Activated T-cell treated with anti-CD3 and anti-CD28 coated beads, Interleukin-2, amount 50 U/mL, for 24 hours (primary cell): ENCODE results near the gene FAM163A.
"Not testable (repeated sequence)": the region's sequence is repeated elsewhere in the genome, so short reads cannot be mapped to it uniquely, and the experiment has no call there.

Experiments used
- DNase-seq: peaks from one replicate; pipeline ENCODE4 v3.0.0-alpha.2; 2020
- H3K27ac Mint-ChIP-seq: 2 replicates; pipeline ENCODE4 v1.8.0; 2020; ENCODE audit warnings: mild to moderate bottlenecking, mixed read lengths
- H3K27me3 Mint-ChIP-seq: 2 replicates; pipeline ENCODE4 v1.8.0; 2020; ENCODE audit warnings: mixed read lengths
- H3K36me3 Mint-ChIP-seq: 2 replicates; pipeline ENCODE4 v1.8.0; 2020; ENCODE audit warnings: low read depth, mixed read lengths
- H3K4me1 Mint-ChIP-seq: 2 replicates; pipeline ENCODE4 v1.8.0; 2020; ENCODE audit warnings: low read depth, mixed read lengths
- H3K4me3 Mint-ChIP-seq: 2 replicates; pipeline ENCODE4 v1.8.0; 2020; ENCODE audit warnings: mild to moderate bottlenecking, moderate library complexity, mixed read lengths
- H3K9me3 Mint-ChIP-seq: 2 replicates; pipeline ENCODE4 v1.8.0; 2020; ENCODE audit warnings: mixed read lengths

Gene FAM163A

GRCh38 chr1:179822065-179822464 is 79.0 kb downstream of the FAM163A start:
- DNase-seq, result no peak
- H3K4me1 Mint-ChIP-seq, result no peaks in the 10 kb centered on the region
- H3K9me3 Mint-ChIP-seq, result no peaks in the 10 kb centered on the region
- no peak overlapping the region for H3K4me3 Mint-ChIP-seq
- H3K36me3 Mint-ChIP-seq, result no peaks in the 10 kb centered on the region
- no peak overlapping the region for H3K27ac Mint-ChIP-seq
- H3K27me3 Mint-ChIP-seq, result no peaks in the 10 kb centered on the region

DNA sequence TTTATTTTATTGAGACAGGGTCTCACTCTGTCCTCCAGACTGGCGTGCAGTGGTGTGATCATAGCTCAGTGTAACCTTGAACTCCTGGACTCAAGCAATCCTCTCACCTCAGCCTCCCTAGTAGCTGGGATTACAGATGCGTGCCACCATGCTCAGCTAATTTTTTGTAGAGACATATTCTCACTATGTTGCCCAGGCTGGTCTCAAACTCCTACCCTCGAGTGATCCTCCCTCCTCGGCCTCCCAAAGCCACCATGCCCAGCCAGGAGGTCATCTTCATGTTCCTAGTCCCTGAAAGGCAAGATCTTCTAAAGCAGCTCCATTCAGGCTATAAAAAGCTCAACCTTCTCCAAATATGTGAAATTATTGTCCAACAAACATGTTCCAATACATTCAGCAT is 80.6 kb downstream of the FAM163A start:
- Mint-ChIP-seq H3K36me3 (no peaks in the 10 kb centered on the region), H3K9me3 (no peaks in the 10 kb centered on the region), H3K4me1 (no peaks in the 10 kb centered on the region), H3K27ac (no peak overlapping the region), H3K27me3 (no peaks in the 10 kb centered on the region), H3K4me3 (no peak overlapping the region)
- DNase-seq, result no peak

- Mint-ChIP-seq H3K27me3 (no peaks in the 10 kb centered on the region), H3K4me3 (no peak overlapping the region), H3K9me3 (no peaks in the 10 kb centered on the region), H3K4me1 (no peaks in the 10 kb centered on the region), H3K27ac (no peak overlapping the region), H3K36me3 (no peaks in the 10 kb centered on the region)
- DNase-seq, result no peak
Measured at GRCh38 chr1:179824265-179824664, 81.2 kb downstream of the FAM163A start.

DNA sequence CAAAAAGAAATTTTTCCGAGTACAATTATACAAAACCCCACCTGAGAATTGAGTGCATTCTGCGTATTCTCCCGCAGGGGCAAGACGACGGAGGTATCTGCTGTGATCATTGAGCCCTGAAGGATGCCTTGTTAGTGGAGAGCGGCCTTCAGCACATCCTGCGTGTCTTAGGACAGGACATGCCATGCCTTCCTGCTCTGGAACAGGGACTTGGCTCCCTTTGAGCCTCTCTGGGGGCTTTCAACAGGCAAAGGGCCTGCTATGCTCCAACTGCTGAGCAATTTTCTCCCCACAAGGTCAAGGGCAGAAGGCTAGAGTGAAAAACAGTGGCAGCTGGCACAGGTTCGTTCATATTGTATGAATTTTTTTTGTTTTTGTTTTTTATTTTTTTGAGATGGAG is 82.1 kb downstream of the FAM163A start:
- no peaks in the 10 kb centered on the region for H3K9me3 Mint-ChIP-seq
- H3K4me1 Mint-ChIP-seq, result no peaks in the 10 kb centered on the region
- H3K36me3 Mint-ChIP-seq, result no peaks in the 10 kb centered on the region
- no peak overlapping the region for H3K4me3 Mint-ChIP-seq
- H3K27me3 Mint-ChIP-seq, result no peaks in the 10 kb centered on the region
- no peak overlapping the region for H3K27ac Mint-ChIP-seq
- DNase-seq, result no peak

GRCh38 chr1:179825798-179826460 is 82.8 kb downstream of the FAM163A start:
- no peaks in the 10 kb centered on the region for H3K9me3 Mint-ChIP-seq
- peaks cover 5% of the 10 kb centered on the region for H3K4me1 Mint-ChIP-seq
- H3K36me3 Mint-ChIP-seq, result no peaks in the 10 kb centered on the region
- no peaks in the 10 kb centered on the region for H3K27me3 Mint-ChIP-seq
- no peak overlapping the region for H3K4me3 Mint-ChIP-seq
- no peak overlapping the region for H3K27ac Mint-ChIP-seq
- no peak for DNase-seq

DNA sequence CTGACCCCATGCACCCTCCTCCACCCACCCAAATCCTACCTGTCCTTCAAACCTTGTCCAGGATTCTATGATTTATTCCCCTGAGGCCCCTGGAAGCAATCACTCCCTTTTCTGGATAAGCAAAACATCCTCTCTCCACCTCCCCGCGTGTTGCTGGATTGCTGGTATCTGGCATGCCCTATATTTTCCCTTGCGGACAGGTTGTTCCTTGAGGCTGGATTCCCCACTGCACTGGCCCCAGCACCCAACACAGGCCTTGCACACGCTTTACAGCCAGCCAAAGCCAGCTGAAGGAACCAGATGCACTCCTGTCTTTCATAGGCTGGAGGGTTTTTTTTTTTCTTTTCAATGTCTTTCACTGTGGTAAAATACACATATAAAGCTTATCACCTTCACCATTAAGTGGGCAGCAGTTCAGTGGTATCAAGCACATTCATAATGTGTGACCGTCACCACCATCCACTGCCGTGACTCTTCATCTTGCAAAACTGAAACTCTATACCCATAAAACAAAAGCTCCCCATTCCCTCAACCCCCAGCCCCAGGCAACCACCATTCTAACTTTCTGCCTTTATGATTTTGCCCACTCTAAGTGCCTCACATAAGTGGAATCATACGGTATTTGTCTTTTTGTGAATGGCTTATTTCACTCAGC is 83.7 kb downstream of the FAM163A start:
- Mint-ChIP-seq H3K36me3 (no peaks in the 10 kb centered on the region), H3K27me3 (no peaks in the 10 kb centered on the region), H3K9me3 (no peaks in the 10 kb centered on the region), H3K4me3 (no peak overlapping the region), H3K4me1 (peaks cover 13% of the 10 kb centered on the region), H3K27ac (no peak overlapping the region)
- no peak for DNase-seq

- Mint-ChIP-seq H3K9me3 (no peaks in the 10 kb centered on the region), H3K4me1 (peaks cover 26% of the 10 kb centered on the region), H3K27me3 (no peaks in the 10 kb centered on the region), H3K36me3 (no peaks in the 10 kb centered on the region), H3K27ac (no peak overlapping the region), H3K4me3 (no peak overlapping the region)
- no peak for DNase-seq
Measured at GRCh38 chr1:179828554-179829110, 85.5 kb downstream of the FAM163A start.

- H3K4me1 Mint-ChIP-seq, result peaks cover 26% of the 10 kb centered on the region
- H3K9me3 Mint-ChIP-seq, result no peaks in the 10 kb centered on the region
- no peak for DNase-seq
- H3K36me3 Mint-ChIP-seq, result peaks cover 5% of the 10 kb centered on the region
- no peaks in the 10 kb centered on the region for H3K27me3 Mint-ChIP-seq
- no peak overlapping the region for H3K4me3 Mint-ChIP-seq
- peak overlapping the region; percentile 31 for H3K27ac Mint-ChIP-seq
Measured at GRCh38 chr1:179831225-179831624, 88.1 kb downstream of the FAM163A start.

GRCh38 chr1:179831852-179832699 is 89.0 kb downstream of the FAM163A start:
- DNase-seq, result no peak

GRCh38 chr1:179836686-179837445 is 93.8 kb downstream of the FAM163A start:
- not testable (repeated sequence) for H3K27me3 Mint-ChIP-seq, H3K27ac Mint-ChIP-seq, H3K9me3 Mint-ChIP-seq, H3K4me3 Mint-ChIP-seq, DNase-seq
- Mint-ChIP-seq H3K4me1 (peaks cover 11% of the 10 kb centered on the region), H3K36me3 (peaks cover 22% of the 10 kb centered on the region)

More at GRCh38 chr1:179831852-179832699, 89.0 kb downstream of the FAM163A start:
- H3K36me3 Mint-ChIP-seq, result peaks cover 6% of the 10 kb centered on the region
- H3K9me3 Mint-ChIP-seq, result no peaks in the 10 kb centered on the region
- H3K4me3 Mint-ChIP-seq, result peak overlapping the region; percentile 24
- H3K27ac Mint-ChIP-seq, result peak overlapping the region; percentile 66
- H3K4me1 Mint-ChIP-seq, result peaks cover 26% of the 10 kb centered on the region
- H3K27me3 Mint-ChIP-seq, result no peaks in the 10 kb centered on the region

DNA sequence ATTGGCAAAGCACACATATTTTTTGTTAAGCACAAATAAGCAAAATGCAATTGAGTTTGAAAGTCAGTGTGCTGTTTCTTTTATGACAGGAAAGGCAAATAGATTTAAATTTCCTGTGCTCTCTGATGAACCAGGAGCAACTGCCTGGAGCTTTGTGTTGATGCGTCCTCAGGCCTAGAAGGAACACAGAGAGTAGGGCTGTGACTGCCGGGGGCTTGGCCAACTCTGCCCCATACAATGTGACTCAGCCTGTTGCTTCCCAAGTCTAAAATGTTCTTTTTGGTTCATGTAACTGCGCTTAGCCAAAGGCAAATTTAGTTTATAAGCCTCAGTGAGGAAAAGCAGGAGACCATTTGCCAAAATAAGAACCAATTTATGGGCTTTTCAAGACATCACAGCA is 97.0 kb downstream of the FAM163A start:
- Mint-ChIP-seq H3K36me3 (peaks cover 43% of the 10 kb centered on the region), H3K9me3 (no peaks in the 10 kb centered on the region), H3K27me3 (no peaks in the 10 kb centered on the region), H3K4me1 (no peaks in the 10 kb centered on the region), H3K27ac (no peak overlapping the region), H3K4me3 (no peak overlapping the region)
- DNase-seq, result no peak

GRCh38 chr1:179848233-179848632 is 105.1 kb downstream of the FAM163A start:
- Mint-ChIP-seq H3K27ac (no peak overlapping the region), H3K4me1 (peaks cover 2% of the 10 kb centered on the region), H3K4me3 (no peak overlapping the region), H3K27me3 (no peaks in the 10 kb centered on the region), H3K36me3 (peaks cover 93% of the 10 kb centered on the region), H3K9me3 (no peaks in the 10 kb centered on the region)
- DNase-seq, result no peak

GRCh38 chr1:179853102-179853501 is 110.0 kb downstream of the FAM163A start:
- no peak for DNase-seq
- peaks cover 88% of the 10 kb centered on the region for H3K36me3 Mint-ChIP-seq
- peaks cover 2% of the 10 kb centered on the region for H3K4me1 Mint-ChIP-seq
- H3K27me3 Mint-ChIP-seq, result no peaks in the 10 kb centered on the region
- no peak overlapping the region for H3K4me3 Mint-ChIP-seq
- no peaks in the 10 kb centered on the region for H3K9me3 Mint-ChIP-seq
- H3K27ac Mint-ChIP-seq, result no peak overlapping the region

DNA sequence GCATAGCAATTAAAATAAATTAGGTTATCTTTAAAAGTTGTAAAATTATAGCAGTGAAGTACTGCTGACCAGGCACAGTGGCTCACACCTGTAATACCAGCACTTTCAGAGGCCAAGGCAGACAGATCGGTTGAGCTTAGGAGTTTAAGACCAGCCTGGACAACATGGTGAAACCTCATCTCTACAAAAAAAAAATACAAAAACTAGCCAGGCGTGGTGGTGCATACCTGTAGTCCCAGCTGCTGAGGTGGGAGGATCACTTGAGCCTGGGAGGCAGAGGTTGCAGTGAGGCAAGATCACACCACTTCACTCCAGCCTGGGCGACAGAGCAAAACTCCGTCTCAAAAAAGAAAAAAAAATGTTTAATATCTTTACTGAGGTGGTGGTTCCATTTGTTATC is 112.7 kb downstream of the FAM163A start:
- H3K27me3 Mint-ChIP-seq, H3K4me1 Mint-ChIP-seq, H3K9me3 Mint-ChIP-seq, DNase-seq, H3K4me3 Mint-ChIP-seq, H3K27ac Mint-ChIP-seq: not testable (repeated sequence)
- peaks cover 82% of the 10 kb centered on the region for H3K36me3 Mint-ChIP-seq
